ENCODE measurements around the gene KERA.

The KERA gene

DNA sequence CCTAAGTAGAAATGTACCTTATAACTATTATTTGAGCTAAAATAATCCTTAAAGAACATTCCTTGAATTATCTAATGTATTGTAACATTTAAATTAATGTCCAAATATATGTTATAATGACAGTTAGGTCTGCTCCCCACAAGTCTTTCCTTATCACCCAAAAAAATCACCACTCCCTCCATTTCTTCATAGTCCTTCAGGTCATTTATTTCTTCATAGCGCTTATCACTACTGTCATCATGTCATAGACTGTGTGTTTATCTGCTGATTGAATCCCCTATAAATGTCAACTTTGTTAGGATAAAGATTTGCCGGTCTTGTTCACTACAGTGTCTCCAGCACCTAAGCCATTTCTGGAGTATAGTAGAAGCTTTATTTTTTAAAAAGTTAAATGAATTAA, 41.5 kb upstream of the KERA start:
- 20% methylated on average over 1 of the region's 2 CpGs for WGBS
- Histone ChIP-seq H3K18ac (ENCODE audit: low read depth in 1 of 2, low read length in 2 of 2) (no peak overlapping the region), H2BK5ac (ENCODE audit: low read depth, low read length, poor library complexity, severe bottlenecking) (no peak overlapping the region), H3K23ac (ENCODE audit: low read length in 2 of 2) (no peak overlapping the region), H4K91ac (ENCODE audit: low read length) (no peak overlapping the region), H2BK120ac (ENCODE audit: low read depth, low read length) (no peak overlapping the region), H2AFZ (ENCODE audit: low read depth, low read length) (no peak overlapping the region), H3K4me3 (ENCODE audit: insufficient read depth in 1 of 2, low read depth in 1 of 2, low read length in 2 of 2) (peak overlapping the region in 1 of 2 experiments; percentile 24), H3K36me3 (ENCODE audit: control insufficient read depth in 1 of 2, insufficient read depth in 2 of 2, low read depth in 1 of 2, low read length in 2 of 2) (peaks cover 0 to 12% of the 10 kb centered on the region in 2 experiments), H3K4me2 (ENCODE audit: low read length, poor library complexity, severe bottlenecking) (no peak overlapping the region), H3K9me3 (ENCODE audit: control insufficient read depth, low read length) (no peaks in the 10 kb centered on the region), H2AK5ac (ENCODE audit: low read length, severe bottlenecking) (no peak overlapping the region), H3K79me1 (replicated peaks; ENCODE audit: low read length, poor library complexity, severe bottlenecking) (no peaks in the 10 kb centered on the region), H3K14ac (ENCODE audit: low read length in 2 of 2) (no peak overlapping the region), H3K4ac (ENCODE audit: low read depth in 1 of 2, low read length in 2 of 2) (no peak overlapping the region), H3K9ac (ENCODE audit: low read length) (peak overlapping the region; percentile 83), H2BK12ac (ENCODE audit: low read length in 2 of 2) (no peak overlapping the region), H3K27ac (ENCODE audit: low read length, poor library complexity, severe bottlenecking) (peak overlapping the region; percentile 85), H4K8ac (ENCODE audit: low read length) (no peak overlapping the region), H2BK15ac (ENCODE audit: low read depth, poor library complexity, severe bottlenecking) (no peak overlapping the region), H3K4me1 (ENCODE audit: control insufficient read depth, insufficient read depth, low read depth, low read length) (no peaks in the 10 kb centered on the region), H3K27me3 (ENCODE audit: control insufficient read depth in 1 of 2, insufficient read depth in 1 of 2, low read length in 2 of 2) (no peaks in the 10 kb centered on the region)
- DNase-seq = no peak

DNA sequence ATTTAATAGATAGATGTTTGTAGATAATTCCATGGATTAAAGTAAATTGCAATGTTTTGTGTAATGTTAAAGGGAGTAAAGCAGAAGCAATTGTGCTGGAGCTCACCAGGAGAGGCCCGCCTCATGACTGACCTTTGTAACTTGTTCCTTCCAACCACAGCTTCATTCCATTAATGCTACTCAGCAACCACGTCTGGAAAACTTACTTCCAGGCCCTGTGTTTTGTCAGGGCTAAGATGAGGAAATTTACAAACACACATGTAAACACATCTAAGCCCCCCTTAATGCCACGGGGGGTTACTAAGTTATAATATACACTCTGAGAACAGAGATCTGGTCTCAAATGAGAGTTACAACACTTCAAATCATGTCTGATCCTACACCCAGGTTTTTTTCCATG, 41.1 kb upstream of the KERA start:
- Histone ChIP-seq H3K4me2 (ENCODE audit: low read length, poor library complexity, severe bottlenecking) (no peak overlapping the region), H3K4me3 (ENCODE audit: insufficient read depth in 1 of 2, low read depth in 1 of 2, low read length in 2 of 2) (peak overlapping the region in 1 of 2 experiments; percentile 24), H2AK5ac (ENCODE audit: low read length, severe bottlenecking) (no peak overlapping the region), H3K79me1 (replicated peaks; ENCODE audit: low read length, poor library complexity, severe bottlenecking) (no peaks in the 10 kb centered on the region), H3K14ac (ENCODE audit: low read length in 2 of 2) (no peak overlapping the region), H3K27ac (ENCODE audit: low read length, poor library complexity, severe bottlenecking) (peak overlapping the region; percentile 85), H3K18ac (ENCODE audit: low read depth in 1 of 2, low read length in 2 of 2) (no peak overlapping the region), H3K4ac (ENCODE audit: low read depth in 1 of 2, low read length in 2 of 2) (no peak overlapping the region), H3K36me3 (ENCODE audit: control insufficient read depth in 1 of 2, insufficient read depth in 2 of 2, low read depth in 1 of 2, low read length in 2 of 2) (peaks cover 0 to 12% of the 10 kb centered on the region in 2 experiments), H3K23ac (ENCODE audit: low read length in 2 of 2) (no peak overlapping the region), H2BK12ac (ENCODE audit: low read length in 2 of 2) (no peak overlapping the region), H3K9ac (ENCODE audit: low read length) (peak overlapping the region; percentile 83), H2AFZ (ENCODE audit: low read depth, low read length) (no peak overlapping the region), H3K9me3 (ENCODE audit: control insufficient read depth, low read length) (no peaks in the 10 kb centered on the region), H2BK15ac (ENCODE audit: low read depth, poor library complexity, severe bottlenecking) (no peak overlapping the region), H3K27me3 (ENCODE audit: control insufficient read depth in 1 of 2, insufficient read depth in 1 of 2, low read length in 2 of 2) (no peaks in the 10 kb centered on the region), H4K91ac (ENCODE audit: low read length) (no peak overlapping the region), H4K8ac (ENCODE audit: low read length) (no peak overlapping the region), H2BK120ac (ENCODE audit: low read depth, low read length) (no peak overlapping the region), H2BK5ac (ENCODE audit: low read depth, low read length, poor library complexity, severe bottlenecking) (no peak overlapping the region), H3K4me1 (ENCODE audit: control insufficient read depth, insufficient read depth, low read depth, low read length) (no peaks in the 10 kb centered on the region)
- WGBS = 0% methylated on average over 1 of the region's 3 CpGs
- DNase-seq = peak; percentile 98

DNA sequence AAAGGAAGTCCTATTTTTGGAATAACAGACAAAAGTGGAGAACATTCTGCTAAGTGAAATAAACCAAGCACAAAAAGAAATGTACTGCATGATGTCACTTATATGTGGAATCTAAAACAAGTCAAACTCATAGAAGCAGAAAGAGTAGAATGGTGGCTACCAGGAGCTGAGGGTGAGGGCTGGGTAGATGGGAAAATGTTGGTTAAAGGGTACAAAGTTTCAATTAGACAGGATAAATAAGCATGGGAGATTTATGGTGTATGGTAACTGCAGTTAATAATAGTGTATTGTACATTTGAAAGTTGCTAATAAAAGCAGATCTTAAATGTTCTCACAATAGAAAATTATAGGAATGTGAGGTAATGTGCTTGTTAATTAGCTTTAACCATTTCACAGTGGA, 40.6 kb upstream of the KERA start:
- Histone ChIP-seq H2BK12ac (ENCODE audit: low read length in 2 of 2) (no peak overlapping the region), H2BK5ac (ENCODE audit: low read depth, low read length, poor library complexity, severe bottlenecking) (peak overlapping the region; percentile 73), H3K23ac (ENCODE audit: low read length in 2 of 2) (no peak overlapping the region), H3K27me3 (ENCODE audit: control insufficient read depth in 1 of 2, insufficient read depth in 1 of 2, low read length in 2 of 2) (no peaks in the 10 kb centered on the region), H3K4me3 (ENCODE audit: insufficient read depth in 1 of 2, low read depth in 1 of 2, low read length in 2 of 2) (no peak overlapping the region), H3K4ac (ENCODE audit: low read depth in 1 of 2, low read length in 2 of 2) (no peak overlapping the region), H3K36me3 (ENCODE audit: control insufficient read depth in 1 of 2, insufficient read depth in 2 of 2, low read depth in 1 of 2, low read length in 2 of 2) (peaks cover 0 to 8% of the 10 kb centered on the region in 2 experiments), H3K4me2 (ENCODE audit: low read length, poor library complexity, severe bottlenecking) (no peak overlapping the region), H2AK5ac (ENCODE audit: low read length, severe bottlenecking) (no peak overlapping the region), H3K14ac (ENCODE audit: low read length in 2 of 2) (no peak overlapping the region), H3K27ac (ENCODE audit: low read length, poor library complexity, severe bottlenecking) (peak overlapping the region; percentile 90), H3K9ac (ENCODE audit: low read length) (peak overlapping the region; percentile 83), H2AFZ (ENCODE audit: low read depth, low read length) (no peak overlapping the region), H4K8ac (ENCODE audit: low read length) (no peak overlapping the region), H3K4me1 (ENCODE audit: control insufficient read depth, insufficient read depth, low read depth, low read length) (no peaks in the 10 kb centered on the region), H4K91ac (ENCODE audit: low read length) (no peak overlapping the region), H3K18ac (ENCODE audit: low read depth in 1 of 2, low read length in 2 of 2) (peak overlapping the region; percentile 43 to 54), H3K79me1 (replicated peaks; ENCODE audit: low read length, poor library complexity, severe bottlenecking) (no peaks in the 10 kb centered on the region), H2BK15ac (ENCODE audit: low read depth, poor library complexity, severe bottlenecking) (no peak overlapping the region), H2BK120ac (ENCODE audit: low read depth, low read length) (no peak overlapping the region), H3K9me3 (ENCODE audit: control insufficient read depth, low read length) (no peaks in the 10 kb centered on the region)
- DNase-seq = no peak

- Histone ChIP-seq H3K9me3 (ENCODE audit: control insufficient read depth, low read length) (peaks cover 17% of the 10 kb centered on the region), H3K4ac (ENCODE audit: low read depth in 1 of 2, low read length in 2 of 2) (no peak overlapping the region), H3K4me1 (ENCODE audit: control insufficient read depth, insufficient read depth, low read depth, low read length) (no peaks in the 10 kb centered on the region), H3K27me3 (ENCODE audit: control insufficient read depth in 1 of 2, insufficient read depth in 1 of 2, low read length in 2 of 2) (no peaks in the 10 kb centered on the region), H3K79me1 (replicated peaks; ENCODE audit: low read length, poor library complexity, severe bottlenecking) (no peaks in the 10 kb centered on the region), H2AK5ac (ENCODE audit: low read length, severe bottlenecking) (no peak overlapping the region), H2BK120ac (ENCODE audit: low read depth, low read length) (no peak overlapping the region), H3K9ac (ENCODE audit: low read length) (no peak overlapping the region), H2BK15ac (ENCODE audit: low read depth, poor library complexity, severe bottlenecking) (no peak overlapping the region), H2AFZ (ENCODE audit: low read depth, low read length) (no peak overlapping the region), H2BK5ac (ENCODE audit: low read depth, low read length, poor library complexity, severe bottlenecking) (no peak overlapping the region), H3K23ac (ENCODE audit: low read length in 2 of 2) (no peak overlapping the region), H2BK12ac (ENCODE audit: low read length in 2 of 2) (no peak overlapping the region), H3K14ac (ENCODE audit: low read length in 2 of 2) (no peak overlapping the region), H3K36me3 (ENCODE audit: control insufficient read depth in 1 of 2, insufficient read depth in 2 of 2, low read depth in 1 of 2, low read length in 2 of 2) (no peaks in the 10 kb centered on the region), H3K4me3 (ENCODE audit: insufficient read depth in 1 of 2, low read depth in 1 of 2, low read length in 2 of 2) (no peak overlapping the region), H4K8ac (ENCODE audit: low read length) (no peak overlapping the region), H3K18ac (ENCODE audit: low read depth in 1 of 2, low read length in 2 of 2) (no peak overlapping the region), H3K4me2 (ENCODE audit: low read length, poor library complexity, severe bottlenecking) (no peak overlapping the region), H4K91ac (ENCODE audit: low read length) (no peak overlapping the region), H3K27ac (ENCODE audit: low read length, poor library complexity, severe bottlenecking) (no peak overlapping the region)
- DNase-seq = no peak
- no CpG with 5 or more reads among the region's 1 CpG for WGBS
These were observed 37.1 kb upstream of the KERA start for GRCh38 chr12:91094957-91095356.

Measured in mesenchymal stem cell (in vitro differentiated cells and primary cell).